GM12878 (cell line): ENCODE measurements around the gene NTRK3. TPM values are rescaled to one million over a fixed set of nuclear protein-coding genes. Genes with fewer than 3 reads are reported as not detected.

Experiments
- ATAC-seq: fragments of 200-7000 bp; cut with Tn5 transposase; 3 replicates; pipeline ENCODE4 v1.9.1; 2020; ENCODE audit warnings: mild to moderate bottlenecking, moderate library complexity
- BruUV-seq: library from RNA; stranded (reverse); fragments of 400-500 nt; replicated peaks from 2 replicates; lab custom pipeline; 2021; lab: Mats Ljungman, UMichigan
- CTCF ChIA-PET: fragments of 300-600 bp; sonication (Branson Sonifier 250); formaldehyde crosslinking; extraction: SDS; loops from one replicate; lab custom pipeline; 2021; ENCODE audit warnings: inconsistent platforms; lab: Yijun Ruan, JAX
- POLR2A ChIA-PET: fragments of 350-600 bp; formaldehyde crosslinking; extraction: SDS; loops from one replicate; lab custom pipeline; 2021; ENCODE audit warnings: inconsistent platforms; lab: Charles Lee
- RAD21 ChIA-PET: fragments of 300-600 bp; sonication (Branson Sonifier 250); formaldehyde crosslinking; loops from one replicate; lab custom pipeline; 2023; ENCODE audit warnings: antibody characterized with exemption; ENCODE audit not compliant: unreplicated experiment; lab: Charles Lee
- SMC1A ChIA-PET: fragments of 300-600 bp; sonication (Branson Sonifier 250); formaldehyde crosslinking; loops from one replicate; lab custom pipeline; 2023; ENCODE audit not compliant: unreplicated experiment, uncharacterized antibody; lab: Charles Lee
- DNase-seq: peaks from one replicate; pipeline ENCODE4 v3.0.0-alpha.2; 2011; ENCODE audit warnings: low read depth, low spot score
- FAIRE-seq: peaks from 3 replicates; lab custom pipeline; 2011; peaks lifted over from hg19 to GRCh38; lab: Jason Lieb, UNC
- H2AFZ ChIP-seq: 2 replicates; pipeline ENCODE4 v1.6.0; 2011; ENCODE audit warnings: low read depth, low read length, control low read depth; ENCODE audit not compliant: control insufficient read depth
- H3K27ac ChIP-seq: 2 replicates; pipeline ENCODE4 v1.5.1; 2011; ENCODE audit warnings: control low read depth; ENCODE audit not compliant: control insufficient read depth, insufficient read depth
- H3K27me3 ChIP-seq, 2 experiments: replicated peaks in 1 of 2; 2 replicates each; pipeline versions ENCODE4 v1.6.0 to v1.6.1; 2011; ENCODE audit warnings: low read length in 1 of 2; ENCODE audit not compliant: control insufficient read depth in 2 of 2, insufficient read depth in 2 of 2
- H3K36me3 ChIP-seq, 2 experiments: 2 replicates each; pipeline ENCODE4 v1.5.1; 2011; ENCODE audit warnings: low read length in 1 of 2; ENCODE audit not compliant: control insufficient read depth in 2 of 2, insufficient read depth in 2 of 2
- H3K4me1 ChIP-seq: 2 replicates; pipeline ENCODE4 v1.6.1; 2011; ENCODE audit warnings: mild to moderate bottlenecking, low read length, moderate library complexity, mixed read lengths; ENCODE audit not compliant: control insufficient read depth, insufficient read depth
- H3K4me2 ChIP-seq: 2 replicates; pipeline ENCODE4 v1.6.0; 2011; ENCODE audit warnings: control low read depth; ENCODE audit not compliant: control insufficient read depth, insufficient read depth
- H3K4me3 ChIP-seq: fragments of 200-600 bp; sonication (generic); 2 replicates; pipeline ENCODE4 v1.5.1; 2016
- H3K79me2 ChIP-seq: 2 replicates; pipeline ENCODE4 v1.6.0; 2011; ENCODE audit warnings: low read length; ENCODE audit not compliant: control insufficient read depth, insufficient read depth
- H3K9ac ChIP-seq: 2 replicates; pipeline ENCODE4 v1.8.0; 2011; ENCODE audit warnings: low read length, control low read depth, mixed read lengths; ENCODE audit not compliant: control insufficient read depth, insufficient read depth
- H3K9me3 ChIP-seq: replicated peaks from 3 replicates; pipeline ENCODE4 v1.5.1; 2011; ENCODE audit warnings: mild to moderate bottlenecking, low read length; ENCODE audit not compliant: control insufficient read depth, insufficient read depth
- H4K20me1 ChIP-seq: 2 replicates; pipeline ENCODE4 v1.6.0; 2011; ENCODE audit not compliant: control insufficient read depth, insufficient read depth
- BACH1 ChIP-seq: fragments of 450-650 bp; IDR thresholded peaks from 2 replicates; pipeline ENCODE4 v1.6.1; 2017; ENCODE audit warnings: mild to moderate bottlenecking, borderline replicate concordance
- BCLAF1 ChIP-seq: fragments of 450-650 bp; IDR thresholded peaks from 2 replicates; pipeline ENCODE4 v1.6.1; 2017; ENCODE audit warnings: antibody characterized with exemption, mild to moderate bottlenecking, moderate library complexity
- GABPA ChIP-seq: IDR thresholded peaks from 2 replicates; pipeline ENCODE4 v1.6.1; 2014; ENCODE audit warnings: antibody characterized with exemption, low read depth, mild to moderate bottlenecking, inconsistent platforms
- HDGF ChIP-seq: fragments of 450-650 bp; IDR thresholded peaks from 2 replicates; pipeline ENCODE4 v1.6.1; 2016; ENCODE audit warnings: antibody characterized with exemption
- JUNB ChIP-seq: IDR thresholded peaks from 2 replicates; pipeline ENCODE4 v1.6.1; 2016; ENCODE audit warnings: antibody characterized with exemption, mild to moderate bottlenecking
- PAX8 ChIP-seq: fragments of 450-650 bp; IDR thresholded peaks from 2 replicates; pipeline ENCODE4 v1.6.1; 2017; ENCODE audit warnings: mild to moderate bottlenecking, moderate library complexity
- PML ChIP-seq: IDR thresholded peaks from 2 replicates; pipeline ENCODE4 v1.6.1; 2012; ENCODE audit warnings: low read length, inconsistent platforms
- RELA ChIP-seq: fragments of 450-650 bp; IDR thresholded peaks from 2 replicates; pipeline ENCODE4 v1.8.0; 2014; ENCODE audit warnings: borderline replicate concordance; ENCODE audit not compliant: partially characterized antibody
- SIX5 ChIP-seq: IDR thresholded peaks from 2 replicates; pipeline ENCODE4 v1.6.1; 2011; ENCODE audit warnings: mild to moderate bottlenecking, low read depth, low read length, moderate library complexity; ENCODE audit not compliant: severe bottlenecking
- SMAD5 ChIP-seq: IDR thresholded peaks from 2 replicates; pipeline ENCODE4 v1.6.1; 2016; ENCODE audit warnings: antibody characterized with exemption, low read depth
- SUZ12 ChIP-seq: fragments of 200-600 bp; sonication (generic); IDR thresholded peaks from one replicate; pipeline ENCODE4 v1.6.1; 2018; ENCODE audit warnings: antibody characterized with exemption, mild to moderate bottlenecking; ENCODE audit not compliant: unreplicated experiment
- TCF12 ChIP-seq: IDR thresholded peaks from 2 replicates; pipeline ENCODE4 v1.6.1; 2011; ENCODE audit warnings: low read depth, mild to moderate bottlenecking, low read length
- ZNF274 ChIP-seq: IDR thresholded peaks from one replicate; pipeline ENCODE4 v1.8.0; 2011; ENCODE audit not compliant: insufficient read length, insufficient read depth
- ZSCAN29 ChIP-seq: fragments of 450-650 bp; IDR thresholded peaks from 2 replicates; pipeline ENCODE4 v1.6.1; 2017; ENCODE audit warnings: mild to moderate bottlenecking, moderate library complexity
- WGBS: methylation state at CpG from one replicate; pipeline ENCODE4 v1.1.6; 2016; ENCODE audit warnings: low lambda C conversion rate; ENCODE audit not compliant: insufficient replicate concordance, insufficient coverage; ENCODE audit errors: missing lambda C conversion rate; 5-methylcytosine and 5-hydroxymethylcytosine counted together
- in situ Hi-C: fragments of 300-500 bp; cut with MboI; formaldehyde crosslinking; loops from 9 replicates; pipeline ENCODE4 v1.14.3; 2018; ENCODE audit warnings: mixed read lengths
- intact Hi-C: fragments of 100-400 bp; cut with micrococcal nuclease; formaldehyde crosslinking; loops from one replicate; pipeline ENCODE4 v1.14.2; 2022; ENCODE audit not compliant: unreplicated experiment
- polyA plus RNA-seq, 11 experiments: library from polyadenylated mRNA; depleted of rRNA in 4 of 11; unstranded in 6 of 11; stranded (reverse) in 5 of 11; fragments of >200 nt; fragmentation: Nextera tagmentation in 4 of 11; fragmentation: Illumina TruSeq in 1 of 11; extraction: Ambion mirVana in 4 of 11; extraction: Trizol in 1 of 11; gene quantifications; 1 replicate in 1 of 11; 2 replicates in 10 of 11; pipeline versions ENCODE4 v1.2.1 to v1.2.3, GENCODE V29; 2011 to 2016; ENCODE audit warnings: inconsistent platforms in 2 of 11, missing spikeins in 2 of 11, low read depth in 1 of 11
- total RNA-seq, 4 experiments: library from RNA; depleted of rRNA in 3 of 4; stranded (reverse); fragments of >200 nt in 3 of 4; fragmentation: Illumina TruSeq in 1 of 4; extraction: Trizol in 1 of 4; gene quantifications; 2 replicates each; pipeline versions ENCODE4 v1.2.1 to v1.2.3, GENCODE V29; 2013 to 2021

NTRK3 gene
- total and polyA plus RNA-seq, 10 of the 15 experiments (the other 5 are each of a cell fraction or from before 2014, with no cell fraction given): not detected

- intact Hi-C loops: no loop called here
- H3K4me3 ChIP-seq: no peak overlapping the region
- ATAC-seq: no peak
- H3K4me1 ChIP-seq: no peaks in the 10 kb centered on the region
- 4% methylated on average over 4 of the region's 4 CpGs for WGBS
- in situ Hi-C loops: no loop called here
- no peak for FAIRE-seq
- RAD21 ChIA-PET: no interaction called here
- H4K20me1 ChIP-seq: no peaks in the 10 kb centered on the region
- H3K27me3 ChIP-seq: peaks cover 0 to 4% of the 10 kb centered on the region in 2 experiments; a peak in 1 of 4 replicates
- H3K79me2 ChIP-seq: no peaks in the 10 kb centered on the region
- H2AFZ ChIP-seq: no peak overlapping the region
- no peak overlapping the region for H3K4me2 ChIP-seq
- no peak overlapping the region for H3K27ac ChIP-seq
- H3K9me3 ChIP-seq: no peaks in the 10 kb centered on the region
- DNase-seq: no peak
- no TSS peak for BruUV-seq
- TF ChIP-seq PML (no peak), HDGF (no peak), SMAD5 (no peak), ZNF274 (no peak), JUNB (no peak), BCLAF1 (no peak), PAX8 (no peak), ZSCAN29 (no peak), BACH1 (no peak), SUZ12 (no peak), GABPA (no peak), TCF12 (no peak), SIX5 (no peak), RELA (no peak)
- POLR2A ChIA-PET: no interaction called here
- CTCF ChIA-PET: no interaction called here
- no peaks in the 10 kb centered on the region for H3K36me3 ChIP-seq
- SMC1A ChIA-PET: no interaction called here
- no peak overlapping the region for H3K9ac ChIP-seq
These were observed 62.4 kb downstream of the NTRK3 start for GRCh38 chr15:88194162-88194561.
